NT2/D1 (cell line): ENCODE results near the gene SGIP1.

Experiments used
- SUZ12 ChIP-seq: IDR thresholded peaks from 2 replicates; pipeline ENCODE4 v1.6.1; 2011; ENCODE audit not compliant: insufficient read length, insufficient read depth; ENCODE audit errors: extremely low read depth
- ZNF274 ChIP-seq: IDR thresholded peaks from 2 replicates; pipeline ENCODE4 v1.6.1; 2011; ENCODE audit warnings: mild to moderate bottlenecking, low read depth, low read length

GRCh38 chr1:66757722-66758240 is 223.8 kb downstream of the SGIP1 start:
- TF ChIP-seq ZNF274 (no peak), SUZ12 (no peak)
